PFSK-1 (cell line): Measurements from ENCODE around the gene HTT.

Source experiments
- FOXP2 ChIP-seq: optimal IDR thresholded peaks from 2 replicates; pipeline ENCODE3; 2011; ENCODE audit warnings: borderline replicate concordance, control low read depth, inconsistent platforms; ENCODE audit not compliant: insufficient read depth; ENCODE audit errors: extremely low read length, extremely low read depth
- POLR2AphosphoS5 ChIP-seq: IDR thresholded peaks from 2 replicates; pipeline ENCODE4 v1.6.1; 2012; ENCODE audit warnings: low read depth, mild to moderate bottlenecking, control low read depth, low read length, moderate library complexity
- REST ChIP-seq, 2 experiments: IDR thresholded peaks; 2 replicates each; pipeline versions ENCODE4 v1.6.1 to v1.8.0; 2011 to 2012; ENCODE audit warnings: low read depth in 2 of 2, low read length in 2 of 2, control low read depth in 1 of 2, inconsistent platforms in 1 of 2, mild to moderate bottlenecking in 1 of 2, moderate library complexity in 1 of 2; ENCODE audit not compliant: insufficient read depth in 1 of 2
- SIN3A ChIP-seq: IDR thresholded peaks from 2 replicates; pipeline ENCODE4 v1.6.1; 2012; ENCODE audit warnings: mild to moderate bottlenecking, low read length, moderate library complexity, borderline replicate concordance; ENCODE audit not compliant: insufficient read depth
- TAF1 ChIP-seq: IDR thresholded peaks from 2 replicates; pipeline ENCODE4 v1.6.1; 2012; ENCODE audit warnings: low read length, control low read depth, borderline replicate concordance; ENCODE audit not compliant: insufficient read depth

GRCh38 chr4:3211866-3212265 lies 137.4 kb downstream of the HTT start:
- no peak for TF ChIP-seq POLR2AphosphoS5
- TF ChIP-seq REST (IDR thresholded peaks at IDR 0.05; ENCODE audit: insufficient read depth in 1 of 2, low read depth in 2 of 2, low read length in 2 of 2), result no peak
- TF ChIP-seq SIN3A, result no peak
- TF ChIP-seq TAF1, result no peak
- no peak for TF ChIP-seq FOXP2
